Activated CD4-positive, alpha-beta T cell treated with anti-CD3 and anti-CD28 coated beads, Interleukin-2, amount 50 U/mL, for 4 hours (primary cell): Measurements from ENCODE around the gene ANKLE2.

Experiments
- DNase-seq, 2 experiments: peaks; one replicate each; pipeline ENCODE4 v3.0.0-alpha.2; 2020

ANKLE2 gene

DNA sequence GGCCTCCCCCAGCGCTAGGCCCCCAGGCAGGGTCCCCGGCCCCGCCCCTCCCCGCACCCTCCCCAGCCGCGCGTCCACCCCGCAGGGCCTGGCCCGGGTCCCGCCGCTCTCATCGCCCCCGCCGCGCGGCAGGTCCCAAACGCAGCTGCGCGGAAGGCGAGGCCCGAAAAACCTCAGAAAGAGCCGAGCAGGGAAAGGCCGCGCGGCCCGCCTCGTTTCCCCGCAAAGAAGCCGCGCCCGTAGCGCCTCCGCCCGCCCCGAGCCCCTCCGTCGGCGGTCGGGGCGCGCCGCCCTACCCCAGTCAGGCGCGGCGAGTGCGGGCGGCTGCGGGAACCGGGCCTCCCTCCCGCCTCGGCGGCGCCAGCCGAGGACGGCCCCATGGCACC is 74.8 kb downstream of the ANKLE2 start:
- DNase-seq: no peak

DNA sequence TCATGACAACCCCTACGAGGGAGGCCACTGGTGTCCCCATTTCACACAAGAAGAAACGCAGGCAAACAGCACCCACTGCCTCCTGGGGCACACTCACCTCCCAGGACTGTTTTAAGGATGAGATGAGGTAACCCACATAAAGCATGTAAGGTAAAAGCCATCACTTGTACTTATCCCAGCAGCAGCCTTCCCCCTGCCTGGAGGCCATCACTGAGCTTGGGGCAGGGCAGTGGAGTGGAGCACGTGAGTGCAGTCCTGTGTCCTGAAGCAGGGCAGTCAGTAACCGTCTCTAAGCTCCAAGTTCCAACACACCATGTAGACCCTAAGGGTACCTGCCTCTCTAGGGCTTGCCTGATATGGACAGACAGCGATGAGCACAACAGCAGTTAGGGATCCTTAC is 76.2 kb downstream of the ANKLE2 start:
- DNase-seq: no peak

DNA sequence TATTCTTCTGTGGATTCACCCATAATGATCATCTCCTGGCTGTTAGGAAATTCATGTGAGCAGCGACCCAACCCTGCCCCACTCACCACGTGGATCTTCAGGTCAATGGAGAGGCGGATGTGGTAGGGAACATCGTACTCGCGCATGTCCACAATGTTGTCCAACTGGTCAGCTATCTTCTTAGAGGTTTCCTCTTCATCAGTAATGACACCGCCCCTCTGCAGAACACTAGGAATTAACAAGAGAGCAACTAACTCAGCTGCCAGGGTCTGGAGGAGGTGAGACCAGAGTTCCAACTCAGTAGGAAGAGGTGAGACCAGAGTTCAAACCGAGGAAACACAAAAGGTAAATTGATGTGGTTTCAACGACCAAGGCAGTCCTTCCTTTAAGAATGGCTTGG is 84.1 kb downstream of the ANKLE2 start:
- no peak for DNase-seq

- DNase-seq: no peak
These were observed 85.7 kb downstream of the ANKLE2 start for GRCh38 chr12:132675757-132676432.
